ENCODE measurements around the gene MATK.

The MATK gene

DNA sequence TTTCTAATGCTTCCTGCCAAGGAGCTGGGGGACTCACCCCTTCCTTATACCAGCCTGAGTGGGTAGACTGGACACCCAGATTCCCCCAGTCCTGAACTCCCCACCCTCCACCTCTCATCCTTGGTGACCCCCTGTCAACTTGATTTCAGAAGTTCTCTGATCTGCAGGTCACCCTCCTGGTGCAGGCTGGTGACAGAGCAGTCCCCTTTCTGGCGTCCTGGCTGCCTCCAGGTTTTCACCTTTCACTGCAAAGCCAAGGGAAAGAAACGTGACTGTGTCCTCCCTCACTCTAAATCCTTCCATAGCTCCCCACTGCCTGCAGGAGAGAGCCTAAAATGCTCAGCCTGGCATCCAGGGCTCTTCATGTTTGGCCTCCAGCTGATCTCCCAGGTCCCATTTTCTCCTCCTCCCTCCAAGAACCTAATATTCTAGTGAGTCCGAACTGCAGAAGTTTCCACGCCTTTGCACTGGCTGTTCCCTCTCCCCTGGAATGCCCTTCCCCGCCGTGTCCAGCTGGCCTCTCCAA, 4.1 kb upstream of the MATK start:
- DNase-seq = no peak

DNA sequence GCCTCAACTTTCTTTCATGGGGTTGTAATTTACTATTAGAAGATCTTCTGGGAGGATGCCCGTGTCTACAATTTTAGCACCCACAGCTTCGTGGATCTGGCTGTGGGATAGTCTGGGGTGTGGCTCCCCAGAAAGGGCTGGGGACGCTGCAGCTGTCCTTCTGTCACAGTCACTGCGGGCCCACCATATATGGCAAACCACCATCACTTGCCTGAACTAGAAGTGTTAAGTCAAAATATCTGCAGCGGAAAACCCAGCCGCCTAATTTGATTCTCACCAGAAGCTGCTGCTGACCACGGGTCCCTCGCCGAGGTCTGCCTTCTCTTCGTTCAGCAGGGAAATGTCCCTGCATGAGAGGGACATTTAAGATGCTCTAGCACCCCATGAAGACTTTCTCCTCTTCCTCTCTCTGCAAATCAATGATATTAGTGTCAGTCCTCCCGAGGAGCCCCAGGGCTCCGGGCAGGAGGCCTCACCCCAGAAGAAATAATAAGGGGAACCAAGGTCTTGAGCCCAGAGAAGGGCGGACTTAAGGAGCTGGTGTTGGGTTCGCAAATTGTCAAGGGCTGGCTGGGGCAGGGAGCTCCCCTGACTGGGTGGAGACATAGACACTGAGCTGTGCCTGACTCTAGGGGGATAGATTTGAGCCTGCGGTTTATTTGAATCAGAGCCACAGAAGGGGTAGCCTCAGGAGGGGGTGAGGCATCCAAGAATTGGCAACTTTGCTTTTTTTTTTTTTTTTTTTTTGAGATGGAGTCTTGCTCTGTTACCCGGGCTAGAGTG, 3.0 kb upstream of the MATK start:
- no peak for DNase-seq

DNA sequence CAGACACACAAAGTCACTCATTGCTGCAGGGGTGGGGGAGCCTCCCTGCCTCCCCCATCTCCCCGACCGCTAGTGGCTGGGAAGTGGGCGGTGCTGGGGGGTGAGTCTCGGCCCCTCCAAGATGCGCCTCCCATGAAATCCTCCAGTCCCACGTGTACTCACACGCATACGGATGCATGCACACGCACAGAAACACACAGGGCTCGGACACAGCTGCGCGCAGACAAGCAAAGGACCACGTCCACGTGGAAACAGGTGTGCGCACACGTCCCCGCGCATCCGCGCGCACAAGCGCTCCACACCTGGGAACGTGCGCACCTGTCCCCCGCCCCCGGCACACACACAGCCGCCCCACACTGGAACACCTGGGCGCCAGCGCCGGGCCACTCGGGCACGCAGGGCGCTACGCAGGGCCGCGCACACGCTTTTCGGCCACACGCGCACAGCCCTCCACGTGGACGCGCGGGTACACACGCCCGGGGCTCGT, 687 bp downstream of the MATK start:
- DNase-seq = peak in 20 of 58 donors; percentile 6 to 66 (median 30)

GRCh38 chr19:3784607-3785450, 1.4 kb downstream of the MATK start:
- no peak for DNase-seq

DNA sequence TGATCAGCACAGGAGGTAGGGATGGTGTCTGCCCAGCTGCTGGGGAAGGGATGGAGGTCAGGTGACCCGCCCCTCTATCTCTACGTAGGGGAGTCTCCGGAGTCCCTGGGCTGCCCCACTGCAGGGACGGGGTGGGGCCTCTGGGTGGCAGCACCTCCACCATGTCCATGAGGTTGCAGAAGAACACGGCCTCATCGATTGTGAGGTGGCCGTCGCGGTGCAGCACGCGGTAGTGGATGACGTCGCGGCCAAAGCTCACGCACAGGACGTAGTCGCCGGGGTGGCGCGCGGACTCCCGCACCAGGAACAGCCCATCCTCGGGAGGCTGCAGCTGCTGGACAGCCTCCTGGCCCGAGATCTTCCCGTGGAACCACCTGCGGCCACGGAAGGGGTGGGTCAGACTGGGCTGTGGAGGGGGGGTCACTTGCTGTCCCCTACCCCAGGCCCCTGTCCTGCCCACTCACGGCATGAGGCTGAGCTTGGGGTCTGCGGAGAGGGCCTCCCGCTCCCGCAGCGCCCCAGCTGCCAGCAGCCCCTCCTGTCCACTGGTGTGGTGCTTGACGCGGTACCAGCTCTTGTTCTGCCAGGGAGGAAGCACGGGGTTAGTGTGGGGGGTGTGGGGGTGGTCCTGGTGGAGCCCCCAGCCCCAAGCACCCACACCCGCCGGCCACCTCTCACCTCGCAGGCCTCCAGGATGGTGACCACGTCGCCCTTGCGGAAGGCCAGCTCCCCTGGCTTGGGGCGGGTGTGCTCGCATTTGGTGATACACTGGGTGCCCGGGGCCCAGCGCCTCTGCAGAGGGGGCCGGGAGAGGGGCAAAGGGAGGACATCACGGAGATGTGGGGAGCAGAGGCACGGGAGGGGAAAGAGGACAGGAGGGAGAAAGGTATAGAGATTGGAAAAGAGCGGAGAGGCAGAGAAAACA, 2.3 kb downstream of the MATK start:
- DNase-seq = no peak

GRCh38 chr19:3782903-3783302, 3.3 kb downstream of the MATK start:
- no peak for DNase-seq

DNA sequence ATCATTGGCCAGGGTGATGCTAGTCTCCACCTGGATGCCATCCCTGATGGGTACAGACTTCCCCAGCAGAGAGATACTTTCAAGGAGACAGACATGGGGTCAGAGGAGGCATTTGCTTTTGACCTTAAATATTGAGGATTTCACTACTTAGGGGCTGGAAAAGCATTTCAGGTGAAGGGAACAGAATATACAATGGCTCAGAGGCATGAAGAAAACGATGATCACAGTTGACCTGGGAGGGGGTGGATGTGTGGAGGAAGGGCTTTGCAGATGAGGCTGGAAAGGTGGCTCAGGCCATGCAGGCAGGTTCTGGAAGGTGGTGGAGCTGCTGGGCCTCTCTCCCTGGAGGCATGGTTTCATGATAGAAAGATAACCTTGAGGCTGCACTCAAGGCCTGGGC, 3.9 kb downstream of the MATK start:
- no peak for DNase-seq

DNA sequence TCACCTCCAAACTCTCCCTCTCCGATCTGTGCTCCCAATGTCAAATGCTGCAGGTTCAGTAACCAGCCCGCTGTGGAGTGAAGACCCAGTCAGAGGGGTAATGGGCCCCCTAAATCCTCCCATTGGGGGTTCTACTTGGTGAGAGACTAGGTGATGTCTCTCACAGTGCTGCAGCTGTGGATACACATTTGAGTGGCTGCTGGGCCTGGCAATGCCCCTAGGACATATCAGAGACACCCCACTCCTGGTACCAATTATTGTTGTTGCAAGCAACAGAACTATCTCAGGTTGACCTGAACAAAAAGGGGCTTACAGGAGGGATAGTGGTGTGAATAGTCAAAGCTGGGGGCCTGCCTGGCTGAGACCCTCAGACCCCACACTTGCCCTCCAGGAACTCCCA, 4.6 kb downstream of the MATK start:
- DNase-seq = no peak

DNA sequence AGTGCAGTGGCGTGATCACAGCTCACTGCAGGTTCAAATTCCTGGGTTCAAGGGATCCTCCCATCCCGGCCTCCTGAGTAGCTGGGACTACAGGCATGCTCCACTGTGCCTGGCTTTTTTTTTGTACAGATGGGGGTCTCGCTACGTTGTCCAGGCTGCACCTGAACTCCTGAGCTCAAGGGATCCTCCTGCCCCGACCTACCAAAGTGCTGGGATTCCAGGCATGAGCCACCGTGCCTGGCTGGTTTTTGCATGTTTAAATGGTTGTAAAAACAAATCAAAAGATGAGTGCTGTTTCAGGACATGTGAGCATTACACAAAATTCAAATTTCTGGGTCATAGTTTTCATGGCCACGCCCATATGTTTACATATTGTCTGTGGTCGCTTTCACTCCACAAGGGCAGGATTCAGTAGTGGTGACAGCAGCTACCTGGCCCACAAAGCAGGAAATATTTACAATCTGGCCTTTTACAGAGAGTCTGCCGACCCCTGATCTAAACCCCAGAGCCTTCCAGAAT, 5.3 kb downstream of the MATK start:
- DNase-seq = no peak

DNA sequence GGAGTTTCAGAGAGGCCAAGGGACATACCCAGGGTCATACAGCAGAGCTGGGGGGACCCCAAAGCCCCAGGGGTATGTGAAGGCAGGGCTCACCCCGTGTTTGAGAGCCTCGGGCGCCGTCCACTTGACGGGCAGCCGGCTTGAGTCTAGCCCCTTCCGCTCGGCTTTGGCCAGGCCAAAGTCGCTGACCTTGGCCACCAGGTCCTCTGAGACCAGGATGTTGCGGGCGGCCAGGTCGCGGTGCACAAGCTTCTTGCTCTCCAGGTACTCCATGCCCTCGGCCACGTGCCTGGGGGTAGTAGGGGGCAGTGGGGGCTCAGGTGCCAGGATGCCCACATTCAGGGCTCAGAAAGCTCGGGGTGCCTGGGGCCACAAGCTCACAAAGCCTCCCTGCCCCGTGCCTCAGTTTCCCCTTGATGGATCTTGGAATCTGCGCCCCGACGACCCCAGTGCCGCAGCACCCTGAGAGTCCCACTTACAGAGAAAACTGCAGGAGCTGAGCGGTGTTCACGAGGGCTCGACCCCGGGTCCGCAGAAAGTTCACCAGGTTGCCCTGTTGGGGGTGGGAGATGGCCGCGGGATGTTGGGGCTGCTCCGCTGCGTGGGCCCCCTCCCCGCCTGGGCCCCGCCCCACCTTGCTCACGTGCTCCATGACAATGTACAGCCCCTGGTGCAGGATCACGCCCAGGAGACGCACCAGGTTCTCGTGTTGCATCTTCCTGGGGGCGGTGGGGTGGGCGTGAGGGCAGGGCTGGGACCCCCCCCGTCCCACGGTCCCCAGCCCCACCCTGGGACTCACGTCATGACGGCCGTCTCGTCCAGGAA, 7.1 kb downstream of the MATK start:
- DNase-seq = no peak

DNA sequence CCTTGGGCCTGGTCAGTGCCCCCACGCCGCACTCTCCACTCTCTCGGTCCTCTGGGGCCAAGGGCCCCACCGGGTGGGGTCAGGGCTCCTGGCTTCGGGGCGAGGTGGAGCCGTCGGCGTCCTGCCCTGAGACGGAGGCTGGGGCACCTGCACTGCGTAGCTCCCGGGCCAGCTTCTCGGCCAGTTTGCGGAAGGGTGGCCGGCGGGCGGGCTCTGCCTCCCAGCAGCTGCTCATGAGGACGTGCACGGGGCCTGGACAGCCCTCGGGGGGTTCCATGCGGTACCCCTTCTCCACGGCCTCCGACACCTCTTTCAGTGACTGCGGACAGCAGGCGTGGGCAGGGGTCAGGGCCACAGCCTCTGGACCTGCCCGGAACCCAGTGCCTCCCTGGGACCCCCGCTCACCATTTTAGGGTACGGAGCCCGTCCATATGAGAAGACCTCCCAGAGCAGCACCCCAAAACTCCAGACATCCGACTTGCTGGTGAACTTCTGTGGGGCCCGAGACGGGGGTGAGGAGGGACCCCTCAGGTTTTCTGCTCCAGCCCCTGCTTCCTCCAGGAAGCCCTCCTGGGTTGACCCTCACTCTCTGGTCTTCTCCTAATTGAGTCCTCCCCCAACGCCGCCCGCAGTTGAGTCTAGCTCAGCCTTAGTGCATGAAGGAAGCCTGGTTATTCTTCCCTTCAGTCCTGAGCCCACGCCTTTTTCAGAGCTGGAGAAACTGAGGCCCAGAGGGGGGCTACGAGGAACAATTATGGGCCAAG, 7.9 kb downstream of the MATK start:
- no peak for DNase-seq

DNA sequence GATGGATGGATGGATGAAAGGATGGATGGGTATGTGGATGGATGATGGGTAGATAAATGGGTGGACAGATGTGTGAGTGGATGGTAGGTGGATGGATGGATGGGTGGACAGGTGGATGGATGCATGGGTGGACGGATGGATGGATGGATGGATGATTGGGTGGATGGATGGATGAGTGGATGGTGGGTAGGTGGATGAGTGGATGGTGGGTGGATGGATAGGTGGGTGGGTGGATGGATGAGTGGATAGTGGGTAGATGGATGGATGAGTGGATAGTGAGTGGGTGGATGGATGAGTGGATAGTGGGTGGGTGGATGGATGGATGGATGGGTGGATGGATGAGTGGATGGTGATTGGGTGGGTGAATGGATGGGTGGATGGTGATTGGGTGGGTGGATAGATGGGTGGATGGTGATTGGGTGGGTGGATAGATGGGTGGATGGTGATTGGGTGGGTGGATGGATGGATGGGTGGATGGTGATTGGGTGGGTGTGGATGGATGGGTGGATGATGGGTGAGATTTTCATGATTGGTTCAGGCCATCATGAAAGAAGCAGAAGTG, 9.6 kb downstream of the MATK start:
- DNase-seq = no peak

DNA sequence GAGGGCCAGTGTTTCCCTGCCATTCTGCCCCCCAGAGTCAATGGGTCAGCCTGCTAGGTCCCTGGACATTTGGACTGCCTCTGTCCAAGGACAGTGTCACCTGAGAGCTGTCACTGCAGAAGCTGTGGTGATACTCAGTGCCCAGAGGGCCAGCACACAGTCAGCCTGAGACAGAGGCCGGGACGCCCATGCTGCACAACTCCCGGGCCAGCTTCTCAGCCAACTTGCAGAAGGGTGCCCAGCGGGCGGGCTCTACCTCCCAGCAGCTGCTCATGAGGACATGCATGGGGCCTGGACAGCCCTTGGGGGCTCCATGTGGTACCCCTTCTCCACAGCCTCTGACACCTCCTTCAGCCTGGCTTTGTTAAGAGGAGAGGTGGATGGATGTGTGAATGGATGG, 10.3 kb downstream of the MATK start:
- DNase-seq = no peak

- no peak for DNase-seq
Measured at GRCh38 chr19:3775374-3775711, 10.8 kb downstream of the MATK start.

DNA sequence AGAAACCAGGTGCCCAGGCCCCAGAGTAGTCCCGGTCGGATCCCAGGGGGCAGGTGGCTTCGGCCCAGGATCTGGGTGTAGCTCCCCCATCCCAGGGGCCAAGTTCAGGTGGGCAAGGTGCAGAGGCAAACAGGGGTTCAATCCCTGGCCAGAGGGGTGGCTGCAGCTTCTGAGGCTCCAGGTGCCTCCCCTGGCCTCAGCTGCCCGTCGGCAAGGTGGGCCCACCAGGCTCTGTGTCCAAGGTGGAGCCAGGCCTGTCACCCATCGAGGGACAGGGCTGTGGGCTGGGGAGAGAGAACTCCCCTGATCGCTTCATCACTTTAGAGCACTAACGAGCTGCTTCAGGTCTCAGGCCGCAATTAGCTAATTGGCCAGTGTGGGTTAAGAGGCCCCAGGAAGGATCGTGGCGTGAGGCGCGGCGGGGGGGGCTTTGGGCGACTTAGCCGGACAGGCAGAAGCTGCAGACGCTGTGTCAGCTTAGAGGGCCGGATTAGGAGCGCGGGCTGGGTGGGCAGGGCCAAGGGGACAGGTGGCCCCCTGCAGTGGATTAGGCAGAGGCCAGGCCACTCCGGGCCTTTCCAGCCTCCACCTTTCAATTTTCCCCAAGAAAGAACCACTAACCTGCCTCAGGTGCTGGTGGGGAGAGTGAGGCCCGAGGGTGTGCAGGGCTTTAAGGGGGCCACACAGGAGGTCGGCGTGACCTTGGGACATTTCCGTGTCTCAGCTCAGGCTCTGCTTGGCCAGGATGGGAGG, 11.4 kb downstream of the MATK start:
- no peak for DNase-seq

GRCh38 chr19:3773814-3774515, 12.2 kb downstream of the MATK start:
- no peak for DNase-seq

GRCh38 chr19:3771906-3772455, 14.2 kb downstream of the MATK start, which contains the start of gene RAX2:
RAX2 (minus strand) TSS chr19:3772228; CDS start chr19:3771742, 486 bp downstream.
- DNase-seq = no peak
